AG04449 (cell line): Measurements from ENCODE around the gene HLA-F.

ENCODE experiments used
- CTCF ChIA-PET: fragments of 350-600 bp; formaldehyde crosslinking; extraction: SDS; loops from one replicate; lab custom pipeline; 2021; ENCODE audit warnings: antibody characterized with exemption; lab: Yijun Ruan, JAX
- POLR2A ChIA-PET: fragments of 400-600, 350-600 bp; formaldehyde crosslinking; extraction: SDS; loops from one replicate; lab custom pipeline; 2020; ENCODE audit warnings: antibody characterized with exemption, inconsistent platforms; lab: Yijun Ruan, JAX
- DNase-seq: peaks from one replicate; pipeline ENCODE4 v3.0.0-alpha.2; 2010; ENCODE audit warnings: low read depth, low spot score
- H3K4me3 ChIP-seq: 2 replicates; pipeline ENCODE4 v1.5.1; 2011; ENCODE audit warnings: low read depth, mild to moderate bottlenecking, control low read depth, low read length
- TF ChIP-seq, protein P1 (sequence below): IDR thresholded peaks from one replicate; pipeline ENCODE4 v1.5.1; 2011; ENCODE audit warnings: mild to moderate bottlenecking, moderate library complexity, low read length, control low read depth, inconsistent platforms; ENCODE audit not compliant: insufficient read depth; ENCODE audit errors: missing control alignments

Gene HLA-F

DNA sequence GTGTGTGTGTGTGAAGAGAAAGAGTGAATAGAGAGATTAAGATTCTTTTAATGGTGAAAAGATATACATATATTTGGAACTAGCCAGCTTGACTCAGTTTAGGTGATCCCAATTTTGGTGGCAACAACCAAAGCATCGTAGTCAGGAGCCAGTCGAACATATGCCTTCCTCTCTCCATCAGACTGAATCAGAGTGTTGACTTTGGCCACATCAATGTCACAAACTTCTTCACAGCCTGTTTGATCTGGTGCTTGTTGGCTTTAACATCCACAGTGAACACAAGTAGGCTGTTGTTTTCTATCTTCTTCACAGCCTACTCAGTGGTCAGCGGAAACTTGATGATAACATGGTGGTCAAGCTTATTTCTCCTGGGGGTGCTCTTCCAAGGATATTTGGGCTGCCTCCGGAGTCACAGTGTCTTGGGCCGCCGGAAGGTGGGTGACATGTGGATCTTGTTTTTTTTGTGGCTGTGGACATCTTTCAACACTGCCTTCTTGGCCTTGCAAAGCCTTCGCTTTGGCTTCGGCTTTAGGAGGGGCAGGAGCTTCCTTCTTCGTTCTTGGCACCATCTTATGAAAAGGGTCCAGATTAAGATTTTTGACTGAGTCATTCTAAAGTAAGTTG lies 3.4 kb downstream of the HLA-F start:
- TF ChIP-seq, protein P1, sequence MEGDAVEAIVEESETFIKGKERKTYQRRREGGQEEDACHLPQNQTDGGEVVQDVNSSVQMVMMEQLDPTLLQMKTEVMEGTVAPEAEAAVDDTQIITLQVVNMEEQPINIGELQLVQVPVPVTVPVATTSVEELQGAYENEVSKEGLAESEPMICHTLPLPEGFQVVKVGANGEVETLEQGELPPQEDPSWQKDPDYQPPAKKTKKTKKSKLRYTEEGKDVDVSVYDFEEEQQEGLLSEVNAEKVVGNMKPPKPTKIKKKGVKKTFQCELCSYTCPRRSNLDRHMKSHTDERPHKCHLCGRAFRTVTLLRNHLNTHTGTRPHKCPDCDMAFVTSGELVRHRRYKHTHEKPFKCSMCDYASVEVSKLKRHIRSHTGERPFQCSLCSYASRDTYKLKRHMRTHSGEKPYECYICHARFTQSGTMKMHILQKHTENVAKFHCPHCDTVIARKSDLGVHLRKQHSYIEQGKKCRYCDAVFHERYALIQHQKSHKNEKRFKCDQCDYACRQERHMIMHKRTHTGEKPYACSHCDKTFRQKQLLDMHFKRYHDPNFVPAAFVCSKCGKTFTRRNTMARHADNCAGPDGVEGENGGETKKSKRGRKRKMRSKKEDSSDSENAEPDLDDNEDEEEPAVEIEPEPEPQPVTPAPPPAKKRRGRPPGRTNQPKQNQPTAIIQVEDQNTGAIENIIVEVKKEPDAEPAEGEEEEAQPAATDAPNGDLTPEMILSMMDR: no peak
- CTCF ChIA-PET: interaction anchor here (1.0 to 4.2 kb wide), 6 partner anchors 9 to 76 kb away, joined by 3 to 22 read pairs (median 4); no protein-coding TSS in a partner anchor
- no peak for DNase-seq
- H3K4me3 ChIP-seq: no peak overlapping the region
- POLR2A ChIA-PET: no interaction called here

DNA sequence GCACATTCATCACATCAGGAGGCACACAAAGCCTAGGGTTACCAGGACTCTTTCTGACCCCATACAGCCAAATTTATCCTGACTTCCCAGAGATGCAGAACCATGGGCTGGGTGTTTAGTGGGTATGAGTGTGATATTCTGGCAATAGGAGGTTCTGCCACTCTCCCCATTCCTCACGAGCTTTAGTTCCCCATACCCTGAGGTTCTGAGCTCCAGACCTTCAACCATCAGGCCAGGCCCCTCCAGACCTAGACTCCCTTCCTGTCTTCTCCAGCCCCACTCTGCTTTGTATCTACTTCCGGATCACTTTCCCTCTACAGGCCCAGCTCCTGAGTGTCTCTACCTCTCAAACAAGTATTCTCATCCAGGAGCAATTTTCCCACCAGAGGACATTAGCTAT lies 4.4 kb downstream of the HLA-F start:
- H3K4me3 ChIP-seq: no peak overlapping the region
- TF ChIP-seq, protein P1: no peak
- DNase-seq: no peak
- CTCF ChIA-PET: interaction anchor here (0.8 to 4.2 kb wide), 8 partner anchors 8 to 442 kb away, joined by 3 to 22 read pairs (median 4); no protein-coding TSS in a partner anchor
- POLR2A ChIA-PET: no interaction called here

DNA sequence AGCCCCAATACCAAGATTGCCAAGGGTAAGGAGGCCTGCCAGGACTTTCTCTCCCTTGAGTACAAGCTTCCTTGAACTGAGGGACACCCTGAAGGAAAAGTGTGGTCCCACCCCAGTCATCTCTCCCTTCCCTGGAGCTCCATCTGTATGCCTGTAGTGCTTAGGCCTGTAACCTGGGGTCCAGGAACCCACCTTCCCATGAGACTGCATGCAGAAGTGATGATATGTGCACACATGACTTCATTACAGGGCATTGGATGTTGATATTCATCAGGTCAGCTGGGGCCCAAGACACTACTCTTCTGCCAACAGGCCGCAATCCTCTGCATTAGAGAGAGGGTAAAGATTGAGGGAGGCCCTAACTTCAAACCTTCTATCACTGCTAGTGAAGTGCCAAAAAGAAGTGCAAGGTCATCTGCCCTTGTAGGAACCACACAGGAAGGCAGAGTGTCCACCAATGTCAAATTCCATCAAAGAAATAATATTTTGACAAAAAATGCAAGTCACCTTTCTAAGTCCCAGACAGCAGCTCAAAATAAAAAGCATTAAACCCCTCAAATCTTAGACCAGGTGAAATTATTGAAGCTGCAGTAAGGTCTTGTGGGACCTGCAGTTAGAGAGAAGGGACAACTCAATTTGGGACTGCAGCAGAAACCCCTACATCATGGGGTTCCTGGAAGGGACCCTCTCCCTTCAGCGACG lies 5.1 kb downstream of the HLA-F start:
- ChIA-PET CTCF (interaction anchor here (1.0 to 4.2 kb wide), 5 partner anchors 7 to 441 kb away, joined by 3 to 22 read pairs (median 4); no protein-coding TSS in a partner anchor), POLR2A (no interaction called here)
- H3K4me3 ChIP-seq: no peak overlapping the region
- TF ChIP-seq, protein P1: no peak
- no peak for DNase-seq

DNA sequence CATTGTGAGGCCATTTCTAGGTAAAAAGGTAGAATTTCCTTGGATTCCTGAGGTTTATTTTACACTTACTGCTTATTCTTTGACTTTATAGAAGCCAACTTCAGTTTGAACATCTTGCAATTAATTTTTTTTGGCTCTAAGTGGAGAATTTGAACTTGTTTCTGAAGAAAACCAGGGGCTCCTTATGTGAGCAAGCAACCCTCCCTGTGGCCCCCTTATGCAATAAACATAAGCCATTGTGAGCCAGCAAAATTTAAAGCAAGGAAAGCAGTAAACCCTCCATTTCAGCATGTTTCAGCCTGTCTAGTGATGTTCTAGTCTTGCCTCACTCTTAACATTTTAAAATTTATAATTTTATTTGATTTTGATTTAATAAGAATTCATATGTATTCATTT lies 5.6 kb downstream of the HLA-F start:
- POLR2A ChIA-PET: no interaction called here
- TF ChIP-seq, protein P1: no peak
- no peak for DNase-seq
- CTCF ChIA-PET: interaction anchor here (4.2 kb wide), 1 partner anchor 9 kb away, joined by 22 read pairs; no protein-coding TSS in a partner anchor
- no peak overlapping the region for H3K4me3 ChIP-seq

DNA sequence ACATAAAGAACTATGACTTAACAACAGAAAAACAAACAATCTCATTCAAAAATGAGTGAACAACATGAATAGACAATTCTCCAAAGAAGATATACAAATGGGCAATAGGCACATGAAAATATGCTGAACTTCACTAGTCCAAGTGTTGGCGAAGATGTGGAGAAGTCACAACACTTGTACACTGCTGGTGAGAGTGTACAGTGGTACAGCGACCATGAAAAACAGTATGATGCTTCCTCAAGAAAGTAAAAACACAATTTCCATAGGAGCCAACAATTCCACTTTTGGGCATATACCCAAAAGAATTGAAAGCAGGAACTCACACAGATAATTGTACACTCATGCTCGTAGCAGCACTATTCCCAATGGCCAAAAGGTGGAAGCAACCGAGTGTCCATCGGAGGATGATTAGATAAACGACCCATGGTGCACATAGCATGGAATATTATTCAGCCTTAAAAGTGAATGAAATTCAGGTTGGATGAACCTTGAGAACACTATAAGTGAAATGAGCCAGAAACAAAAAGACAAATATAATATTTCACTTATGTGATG lies 6.6 kb downstream of the HLA-F start:
- CTCF ChIA-PET: no interaction called here
- no peak for DNase-seq
- no peak overlapping the region for H3K4me3 ChIP-seq
- POLR2A ChIA-PET: no interaction called here
- TF ChIP-seq, protein P1: no peak

DNA sequence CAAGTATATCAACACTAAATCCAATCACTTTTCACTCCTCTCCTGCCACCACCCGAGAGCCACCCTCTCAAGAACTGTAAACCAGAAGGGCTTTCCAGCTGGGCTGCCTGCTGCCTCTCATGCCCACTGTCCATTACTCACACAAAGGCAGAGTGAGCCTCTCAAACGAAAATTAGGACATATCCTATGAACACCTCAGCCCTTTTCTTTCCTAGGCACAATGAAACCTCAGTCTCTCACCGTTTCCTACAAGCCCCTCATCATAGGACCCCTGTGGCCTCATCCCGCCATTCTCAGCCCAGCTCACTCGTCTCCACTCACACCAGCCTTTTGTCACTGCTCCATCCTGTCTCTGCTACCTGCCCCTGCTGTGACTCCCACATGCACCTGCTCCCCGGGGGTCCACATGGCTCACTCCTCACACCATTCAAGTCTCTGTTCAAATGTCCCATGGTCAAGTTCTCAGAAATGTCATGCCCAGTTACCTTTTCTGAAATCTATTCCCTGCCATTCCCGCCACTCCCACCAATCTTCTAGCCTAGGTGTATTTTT lies 7.4 kb downstream of the HLA-F start:
- ChIA-PET POLR2A (no interaction called here), CTCF (no interaction called here)
- no peak for DNase-seq
- H3K4me3 ChIP-seq: no peak overlapping the region
- TF ChIP-seq, protein P1: no peak
